ENCODE measurements around the gene FBXO28. TPM values are rescaled to one million over a fixed set of nuclear protein-coding genes. Genes with fewer than 3 reads are reported as not detected.

The FBXO28 gene, protein sequence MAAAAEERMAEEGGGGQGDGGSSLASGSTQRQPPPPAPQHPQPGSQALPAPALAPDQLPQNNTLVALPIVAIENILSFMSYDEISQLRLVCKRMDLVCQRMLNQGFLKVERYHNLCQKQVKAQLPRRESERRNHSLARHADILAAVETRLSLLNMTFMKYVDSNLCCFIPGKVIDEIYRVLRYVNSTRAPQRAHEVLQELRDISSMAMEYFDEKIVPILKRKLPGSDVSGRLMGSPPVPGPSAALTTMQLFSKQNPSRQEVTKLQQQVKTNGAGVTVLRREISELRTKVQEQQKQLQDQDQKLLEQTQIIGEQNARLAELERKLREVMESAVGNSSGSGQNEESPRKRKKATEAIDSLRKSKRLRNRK
- 17.2 and 18.6 TPM in 2 replicates for total RNA-seq

DNA sequence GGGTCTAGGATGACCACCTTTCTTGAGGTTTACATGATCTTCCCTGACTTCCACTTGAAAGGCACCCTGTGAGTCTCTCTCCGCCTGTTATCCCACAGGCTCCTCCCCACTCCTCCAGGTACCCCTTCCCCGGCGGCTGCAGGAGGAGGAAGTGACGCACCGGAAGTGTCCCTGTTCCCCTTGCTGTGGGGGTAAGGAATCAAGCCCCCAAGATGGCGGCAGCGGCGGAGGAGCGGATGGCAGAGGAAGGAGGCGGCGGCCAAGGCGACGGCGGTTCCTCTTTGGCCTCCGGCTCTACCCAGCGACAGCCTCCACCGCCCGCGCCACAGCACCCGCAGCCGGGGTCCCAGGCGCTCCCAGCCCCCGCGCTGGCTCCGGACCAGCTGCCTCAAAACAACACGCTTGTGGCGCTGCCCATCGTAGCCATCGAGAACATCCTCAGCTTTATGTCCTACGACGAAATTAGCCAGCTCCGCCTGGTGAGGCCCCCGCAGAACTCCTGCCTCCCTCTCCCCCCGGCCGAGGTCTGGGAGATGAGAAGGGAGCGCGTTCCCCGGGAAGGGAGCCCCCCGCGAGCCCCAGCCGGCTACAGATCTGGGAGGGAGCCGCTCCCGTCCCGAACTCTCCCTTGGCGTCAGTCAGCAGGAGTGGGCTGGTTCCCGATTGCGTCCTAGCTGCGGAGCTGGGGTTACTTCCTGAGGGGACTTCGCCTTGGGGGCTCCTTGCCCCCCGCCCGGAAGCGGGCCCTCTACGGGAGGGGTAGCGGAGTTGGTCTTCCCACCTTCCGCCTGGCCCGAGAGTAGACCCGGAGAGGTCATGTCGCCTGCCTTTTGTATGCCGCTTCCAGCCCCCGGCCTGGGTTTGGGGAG lies at the start of gene FBXO28:
Gene FBXO28 (plus strand): TSS at position 194 of the 869 bp plus-strand sequence. CDS start 19 bp downstream, at position 213.

DNA sequence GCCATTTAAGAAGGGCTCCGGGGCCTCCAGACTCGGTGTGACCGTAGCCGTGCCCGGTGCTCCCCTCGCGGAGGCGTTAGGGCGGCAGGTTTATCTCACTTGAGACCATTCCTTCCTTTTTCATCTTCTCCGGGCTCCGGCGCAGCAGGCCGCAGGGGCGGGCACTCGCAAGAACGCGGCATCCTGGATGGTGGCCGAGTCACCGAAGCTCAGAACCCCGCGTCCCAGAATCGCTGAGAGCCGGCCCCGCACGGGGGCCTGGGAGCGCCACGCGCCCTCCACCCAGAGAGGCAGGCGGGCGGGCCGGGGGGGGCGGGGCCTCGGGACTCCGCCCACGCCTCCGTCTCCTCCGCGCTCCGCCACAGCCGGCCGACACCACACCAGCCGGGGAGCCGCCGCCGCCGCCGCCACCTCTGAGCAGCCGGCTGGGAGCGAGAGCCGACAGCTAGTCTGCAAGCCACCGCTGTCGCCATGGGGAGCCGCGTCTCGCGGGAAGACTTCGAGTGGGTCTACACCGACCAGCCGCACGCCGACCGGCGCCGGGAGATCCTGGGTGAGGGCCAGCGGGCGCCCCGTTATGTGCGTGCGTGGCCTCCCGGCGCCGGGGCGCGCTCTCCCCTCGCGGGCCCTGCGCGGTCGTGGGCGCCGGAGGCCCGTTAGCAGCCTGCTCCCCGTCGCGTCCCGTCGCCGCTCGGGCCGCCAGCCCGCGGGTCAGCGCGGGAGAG lies 69.1 kb downstream of the FBXO28 start, which contains the start of gene DEGS1:
Gene DEGS1 (plus strand): TSS at position 375 of the 725 bp plus-strand sequence. CDS start 97 bp downstream, at position 472.

Other genes with a start within 250 kb of the FBXO28 start
- 37.4 and 48.7 TPM in 2 replicates for gene DEGS1, start 69.1 kb downstream of the FBXO28 start, total RNA-seq
- gene NVL, start 216.1 kb downstream of the FBXO28 start, total RNA-seq: 9.6 and 15.4 TPM in 2 replicates
- gene CNIH4, start 242.8 kb downstream of the FBXO28 start, total RNA-seq: 83.4 and 88.6 TPM in 2 replicates